HCT116 (cell line): Measurements from ENCODE around the gene CCL15. TPM values are rescaled to one million over a fixed set of nuclear protein-coding genes. Genes with fewer than 3 reads are reported as not detected.

Experiments
- ATAC-seq: fragments of 200-7000 bp; cut with Tn5 transposase; 2 replicates; pipeline ENCODE4 v1.9.1; 2020; ENCODE audit warnings: mild to moderate bottlenecking, moderate library complexity
- BruUV-seq: library from RNA; stranded (reverse); fragments of 400-500 nt; replicated peaks from 2 replicates; lab custom pipeline; 2021; lab: Mats Ljungman, UMichigan
- CTCF ChIA-PET: fragments of 300-600 bp; sonication (Branson Sonifier 250); formaldehyde crosslinking; loops from one replicate; lab custom pipeline; 2021; ENCODE audit warnings: antibody characterized with exemption; lab: Charles Lee
- POLR2A ChIA-PET: fragments of 300-600, 350-600 bp; sonication (Branson Sonifier 250); formaldehyde crosslinking; loops from one replicate; lab custom pipeline; 2021; ENCODE audit warnings: antibody characterized with exemption; lab: Charles Lee
- RAD21 ChIA-PET, 2 experiments: fragments of 300-600 bp; sonication (Branson Sonifier 250); formaldehyde crosslinking; loops; one replicate each; lab custom pipeline; 2023; ENCODE audit warnings: low total read pairs in 2 of 2; ENCODE audit not compliant: uncharacterized antibody in 2 of 2, unreplicated experiment in 2 of 2, low non-redundant PET in 1 of 2; lab: Charles Lee
- DNase-seq: peaks from one replicate; pipeline ENCODE4 v3.0.0-alpha.2; 2010; ENCODE audit warnings: low read depth, low spot score
- H2AFZ ChIP-seq: fragments of 200-600 bp; shearing (Covaris generic), sonication (generic); 2 replicates; pipeline ENCODE4 v1.6.1; 2017; ENCODE audit warnings: low read depth, mixed run types, mixed read lengths, antibody characterized with exemption, low read length; ENCODE audit not compliant: poor library complexity, severe bottlenecking
- H3K27ac ChIP-seq: 2 replicates; pipeline ENCODE4 v1.5.1; 2012; ENCODE audit warnings: low read depth, low read length
- H3K27me3 ChIP-seq: fragments of 200-600 bp; sonication (generic); 2 replicates; pipeline ENCODE4 v1.6.1; 2016; ENCODE audit warnings: mixed run types, low read length, mixed read lengths; ENCODE audit not compliant: insufficient read depth
- H3K36me3 ChIP-seq, 2 experiments: fragments of 200-500 bp in 1 of 2; fragments of 200-600 bp in 1 of 2; sonication (Bioruptor generic) in 1 of 2; sonication (generic) in 1 of 2; 2 replicates each; pipeline versions ENCODE4 v1.5.1 to v1.6.1; 2014 to 2016; ENCODE audit warnings: low read length in 2 of 2, inconsistent platforms in 1 of 2, mixed read lengths in 1 of 2, mixed run types in 1 of 2; ENCODE audit not compliant: insufficient read depth in 2 of 2, control insufficient read depth in 1 of 2
- H3K4me1 ChIP-seq, 2 experiments: fragments of 200-600 bp in 1 of 2; sonication (generic) in 1 of 2; 2 replicates each; pipeline versions ENCODE4 v1.5.1 to v1.6.1; 2012 to 2017; ENCODE audit warnings: low read length in 2 of 2, inconsistent platforms in 1 of 2, mild to moderate bottlenecking in 1 of 2, mixed read lengths in 1 of 2, mixed run types in 1 of 2, moderate library complexity in 1 of 2; ENCODE audit not compliant: insufficient read depth in 2 of 2, control insufficient read depth in 1 of 2
- H3K4me2 ChIP-seq: fragments of 200-600 bp; sonication (generic); 2 replicates; pipeline ENCODE4 v1.6.1; 2017; ENCODE audit warnings: mixed run types, low read length, mixed read lengths
- H3K4me3 ChIP-seq, 2 experiments: fragments of 200-600 bp in 1 of 2; sonication (generic) in 1 of 2; replicated peaks in 1 of 2; 2 replicates each; pipeline ENCODE4 v1.5.1; 2011 to 2016; ENCODE audit warnings: low read length in 2 of 2, control low read depth in 1 of 2, low read depth in 1 of 2, mild to moderate bottlenecking in 1 of 2, mixed read lengths in 1 of 2, mixed run types in 1 of 2
- H3K79me2 ChIP-seq: fragments of 200-600 bp; sonication (generic); 2 replicates; pipeline ENCODE4 v1.6.1; 2017; ENCODE audit warnings: mild to moderate bottlenecking, mixed run types, low read length, moderate library complexity, mixed read lengths; ENCODE audit not compliant: insufficient read depth
- H3K9ac ChIP-seq: fragments of 200-600 bp; sonication (generic); 2 replicates; pipeline ENCODE4 v1.6.1; 2016; ENCODE audit warnings: low read length, mixed read lengths
- H3K9me2 ChIP-seq: fragments of 200-600 bp; sonication (generic), shearing (Covaris generic); 2 replicates; pipeline ENCODE4 v1.6.1; 2017; ENCODE audit warnings: mixed run types, mild to moderate bottlenecking, moderate library complexity; ENCODE audit not compliant: insufficient read depth
- H3K9me3 ChIP-seq, 2 experiments: fragments of 200-500 bp in 1 of 2; fragments of 200-600 bp in 1 of 2; sonication (Bioruptor generic) in 1 of 2; sonication (generic) in 1 of 2; 2 replicates each; pipeline ENCODE4 v1.6.1; 2014 to 2017; ENCODE audit warnings: low read length in 2 of 2, mixed read lengths in 2 of 2, inconsistent platforms in 1 of 2, low read depth in 1 of 2, mild to moderate bottlenecking in 1 of 2, mixed run types in 1 of 2, moderate library complexity in 1 of 2; ENCODE audit not compliant: control insufficient read depth in 1 of 2, insufficient read depth in 1 of 2
- H4K20me1 ChIP-seq: fragments of 200-600 bp; sonication (generic), shearing (Covaris generic); 2 replicates; pipeline ENCODE4 v1.6.1; 2017; ENCODE audit warnings: mixed run types, mild to moderate bottlenecking, moderate library complexity; ENCODE audit not compliant: insufficient read depth
- CEBPB ChIP-seq: IDR thresholded peaks from 2 replicates; pipeline ENCODE4 v1.6.1; 2012; ENCODE audit warnings: low read depth
- CTCF ChIP-seq, 3 experiments: fragments of 200-600 bp in 1 of 3; sonication (generic) in 1 of 3; IDR thresholded peaks in 2 of 3; conservative IDR thresholded peaks in 1 of 3; 2 replicates each; pipeline ENCODE4 v1.5.1; 2012 to 2017; ENCODE audit warnings: low read depth in 2 of 3, low read length in 2 of 3, antibody characterized with exemption in 1 of 3, borderline replicate concordance in 1 of 3, control low read depth in 1 of 3, mild to moderate bottlenecking in 1 of 3, mixed read lengths in 1 of 3, mixed run types in 1 of 3, moderate library complexity in 1 of 3; ENCODE audit not compliant: insufficient read depth in 1 of 3
- POLR2AphosphoS5 ChIP-seq: IDR thresholded peaks from 2 replicates; pipeline ENCODE4 v1.6.1; 2011; ENCODE audit warnings: mild to moderate bottlenecking, low read depth, low read length, moderate library complexity
- SIN3A ChIP-seq: IDR thresholded peaks from 2 replicates; pipeline ENCODE4 v1.6.1; 2012; ENCODE audit warnings: low read depth
- ZBTB33 ChIP-seq: IDR thresholded peaks from 2 replicates; pipeline ENCODE4 v1.6.1; 2011; ENCODE audit warnings: mild to moderate bottlenecking, low read length, moderate library complexity; ENCODE audit not compliant: insufficient replicate concordance; ENCODE audit errors: extremely low read depth
- ZFX ChIP-seq: fragments of 450-650 bp; IDR thresholded peaks from 2 replicates; pipeline ENCODE4 v1.6.1; 2017
- intact Hi-C: fragments of 100-400 bp; cut with micrococcal nuclease; formaldehyde crosslinking; loops from 2 replicates; pipeline ENCODE4 v1.10.0; 2022
- total RNA-seq: library from RNA; stranded (reverse); gene quantifications from one replicate; pipeline ENCODE4 v1.2.1, GENCODE V29; 2021; ENCODE audit not compliant: unreplicated experiment

Gene CCL15
- total RNA-seq, 1 experiment from 2014 or later: not detected

GRCh38 chr17:35977509-35977908 lies 23.8 kb downstream of the CCL15 start:
- no peak for DNase-seq
- no peak for TF ChIP-seq ZBTB33
- TF ChIP-seq SIN3A: no peak
- no peak for TF ChIP-seq CEBPB
- no peak for TF ChIP-seq POLR2AphosphoS5
- no peak for TF ChIP-seq ZFX
- no peak for TF ChIP-seq CTCF (IDR thresholded peaks at IDR 0.05 in 2 of 3, conservative IDR thresholded peaks at IDR 0.05 in 1 of 3; ENCODE audit: borderline replicate concordance in 1 of 3, insufficient read depth in 1 of 3, low read depth in 2 of 3, low read length in 2 of 3)
- no peaks in the 10 kb centered on the region for H3K9me3 ChIP-seq
- ChIA-PET CTCF (interaction anchor here (1.6 to 4.8 kb wide), 2 partner anchors 8 to 172 kb away, joined by 4 to 112 read pairs; no protein-coding TSS in a partner anchor), POLR2A (no interaction called here), RAD21 (interaction anchor here in 1 of 2 experiments (0.9 kb wide), 1 partner anchor 171 kb away, joined by 3 read pairs; no protein-coding TSS in a partner anchor)
- no TSS peak for BruUV-seq
- no peaks in the 10 kb centered on the region for H3K9me2 ChIP-seq
- H3K27me3 ChIP-seq: no peaks in the 10 kb centered on the region
- peaks cover 0 to 3% of the 10 kb centered on the region in 2 experiments; a peak in 1 of 4 replicates for H3K4me1 ChIP-seq
- H3K9ac ChIP-seq: no peak overlapping the region
- H4K20me1 ChIP-seq: no peaks in the 10 kb centered on the region
- ATAC-seq: no peak
- intact Hi-C loops: no loop called here
- no peaks in the 10 kb centered on the region for H3K36me3 ChIP-seq
- no peak overlapping the region for H3K4me3 ChIP-seq
- H3K27ac ChIP-seq: no peak overlapping the region
- no peak overlapping the region for H3K4me2 ChIP-seq
- H2AFZ ChIP-seq: no peak overlapping the region
- no peaks in the 10 kb centered on the region for H3K79me2 ChIP-seq
